Hepatocyte (in vitro differentiated cells): ENCODE data around the gene DEPDC5. TPM values are rescaled to one million over a fixed set of nuclear protein-coding genes. Genes with fewer than 3 reads are reported as not detected.

Source experiments
- DNase-seq: peaks from one replicate; pipeline ENCODE4 v3.0.0-alpha.2; 2016; ENCODE audit warnings: low spot score
- H2AFZ ChIP-seq: fragments of 200-600 bp; sonication (generic); 2 replicates; pipeline ENCODE4 v1.6.0; 2016; ENCODE audit warnings: antibody characterized with exemption, mild to moderate bottlenecking
- H3K27ac ChIP-seq: fragments of 200-600 bp; sonication (generic); 2 replicates; pipeline ENCODE4 v1.5.1; 2016; ENCODE audit warnings: mild to moderate bottlenecking
- H3K27me3 ChIP-seq: fragments of 200-600 bp; sonication (generic); 2 replicates; pipeline ENCODE4 v1.6.1; 2016
- H3K36me3 ChIP-seq: fragments of 200-600 bp; sonication (generic); replicated peaks from 2 replicates; pipeline ENCODE4 v1.5.1; 2016; ENCODE audit warnings: low read depth; ENCODE audit not compliant: insufficient read depth
- H3K4me1 ChIP-seq: fragments of 200-600 bp; sonication (generic); 2 replicates; pipeline ENCODE4 v1.5.1; 2016; ENCODE audit warnings: mild to moderate bottlenecking, moderate library complexity; ENCODE audit not compliant: insufficient read depth
- H3K4me2 ChIP-seq: fragments of 200-600 bp; sonication (generic); 2 replicates; pipeline ENCODE4 v1.6.0; 2016
- H3K4me3 ChIP-seq: fragments of 200-600 bp; sonication (generic); 2 replicates; pipeline ENCODE4 v1.5.1; 2016; ENCODE audit warnings: mild to moderate bottlenecking
- H3K79me2 ChIP-seq: fragments of 200-600 bp; sonication (generic); 2 replicates; pipeline ENCODE4 v1.6.0; 2017; ENCODE audit warnings: mild to moderate bottlenecking
- H3K9me2 ChIP-seq: fragments of 200-600 bp; sonication (generic); replicated peaks from 2 replicates; pipeline ENCODE4 v1.6.0; 2017; ENCODE audit warnings: mild to moderate bottlenecking; ENCODE audit not compliant: insufficient read depth
- H3K9me3 ChIP-seq: fragments of 200-600 bp; sonication (generic); 2 replicates; pipeline ENCODE4 v1.5.1; 2016; ENCODE audit warnings: low read depth, mild to moderate bottlenecking
- H4K20me1 ChIP-seq: fragments of 200-600 bp; sonication (generic); 2 replicates; pipeline ENCODE4 v1.6.0; 2016; ENCODE audit warnings: mild to moderate bottlenecking; ENCODE audit not compliant: insufficient read depth, poor library complexity, severe bottlenecking
- CTCF ChIP-seq: fragments of 200-600 bp; sonication (generic); IDR thresholded peaks from 2 replicates; pipeline ENCODE4 v1.5.1; 2016; ENCODE audit warnings: antibody characterized with exemption, mild to moderate bottlenecking; ENCODE audit not compliant: poor library complexity
- EZH2 ChIP-seq: fragments of 200-600 bp; sonication (generic); IDR thresholded peaks from 2 replicates; pipeline ENCODE4 v1.6.1; 2016; ENCODE audit warnings: antibody characterized with exemption, mild to moderate bottlenecking, borderline replicate concordance
- EZH2phosphoT487 ChIP-seq: fragments of 200-600 bp; sonication (generic); IDR thresholded peaks from one replicate; pipeline ENCODE4 v1.6.1; 2018; ENCODE audit warnings: antibody characterized with exemption, mild to moderate bottlenecking, low read depth, moderate library complexity; ENCODE audit not compliant: unreplicated experiment, severe bottlenecking
- WGBS: methylation state at CpG from one replicate; pipeline ENCODE4 v1.1.6; 2016; ENCODE audit warnings: low lambda C conversion rate; ENCODE audit errors: missing lambda C conversion rate; 5-methylcytosine and 5-hydroxymethylcytosine counted together
- polyA plus RNA-seq: library from polyadenylated mRNA; unstranded; fragments of >200 nt; fragmentation: Nextera tagmentation; extraction: Ambion mirVana; gene quantifications from 2 replicates; pipeline ENCODE4 v1.2.1, GENCODE V29; 2016
- total RNA-seq: library from RNA; depleted of rRNA; stranded (reverse); fragments of >200 nt; gene quantifications from 2 replicates; pipeline ENCODE4 v1.2.3, GENCODE V29; 2014

DEPDC5 gene
- total and polyA plus RNA-seq, 2 experiments from 2014 or later: 12.9 to 14.5 TPM

GRCh38 chr22:31876156-31876920 is 122.5 kb downstream of the DEPDC5 start:
- no peak overlapping the region for H3K4me2 ChIP-seq
- H3K4me1 ChIP-seq: no peaks in the 10 kb centered on the region
- H3K9me2 ChIP-seq: no peaks in the 10 kb centered on the region
- H3K27me3 ChIP-seq: no peaks in the 10 kb centered on the region
- 74% methylated on average over 12 of the region's 12 CpGs for WGBS
- no peaks in the 10 kb centered on the region for H4K20me1 ChIP-seq
- no peaks in the 10 kb centered on the region for H3K9me3 ChIP-seq
- H3K36me3 ChIP-seq: no peaks in the 10 kb centered on the region
- no peaks in the 10 kb centered on the region for H3K79me2 ChIP-seq
- TF ChIP-seq CTCF (no peak), EZH2phosphoT487 (no peak), EZH2 (no peak)
- H3K27ac ChIP-seq: no peak overlapping the region
- no peak overlapping the region for H3K4me3 ChIP-seq
- DNase-seq: no peak
- H2AFZ ChIP-seq: no peak overlapping the region

- no peak for DNase-seq
- no peak overlapping the region for H3K4me3 ChIP-seq
- H3K9me3 ChIP-seq: no peaks in the 10 kb centered on the region
- no peaks in the 10 kb centered on the region for H3K36me3 ChIP-seq
- no peak for TF ChIP-seq EZH2phosphoT487
- TF ChIP-seq EZH2: no peak
- no peak for TF ChIP-seq CTCF
- H3K4me1 ChIP-seq: peaks cover 7% of the 10 kb centered on the region
- no peaks in the 10 kb centered on the region for H4K20me1 ChIP-seq
- H3K4me2 ChIP-seq: no peak overlapping the region
- H3K27me3 ChIP-seq: no peaks in the 10 kb centered on the region
- no peak overlapping the region for H3K27ac ChIP-seq
- H2AFZ ChIP-seq: no peak overlapping the region
- no peaks in the 10 kb centered on the region for H3K79me2 ChIP-seq
- H3K9me2 ChIP-seq: no peaks in the 10 kb centered on the region
- 96% methylated on average over 14 of the region's 14 CpGs for WGBS
Observed at GRCh38 chr22:31879585-31879984, 125.8 kb downstream of the DEPDC5 start.

GRCh38 chr22:31881200-31881599 is 127.4 kb downstream of the DEPDC5 start:
- no peaks in the 10 kb centered on the region for H3K79me2 ChIP-seq
- no peak for TF ChIP-seq EZH2phosphoT487
- no peak for TF ChIP-seq EZH2
- no peak for TF ChIP-seq CTCF
- H3K27ac ChIP-seq: peak overlapping the region; percentile 15
- H3K27me3 ChIP-seq: no peaks in the 10 kb centered on the region
- no peaks in the 10 kb centered on the region for H3K9me2 ChIP-seq
- 92% methylated on average over 6 of the region's 6 CpGs for WGBS
- peaks cover 7% of the 10 kb centered on the region for H3K4me1 ChIP-seq
- H2AFZ ChIP-seq: no peak overlapping the region
- no peaks in the 10 kb centered on the region for H3K9me3 ChIP-seq
- H4K20me1 ChIP-seq: no peaks in the 10 kb centered on the region
- no peak overlapping the region for H3K4me3 ChIP-seq
- no peaks in the 10 kb centered on the region for H3K36me3 ChIP-seq
- DNase-seq: no peak
- H3K4me2 ChIP-seq: no peak overlapping the region
